IMR-90 (cell line): ENCODE data around the gene SYT8. TPM values are rescaled to one million over a fixed set of nuclear protein-coding genes. Genes with fewer than 3 reads are reported as not detected.
A peak's percentile ranks its signal among the peaks of the same experiment; 100 is the strongest.

Experiments used
- ATAC-seq: fragments of 200-7000 bp; cut with Tn5 transposase; 2 replicates; pipeline ENCODE4 v1.9.1; 2020; ENCODE audit warnings: low read depth, mild to moderate bottlenecking, moderate library complexity
- BruUV-seq: library from RNA; stranded (reverse); fragments of 400-500 nt; replicated peaks from 2 replicates; lab custom pipeline; 2021; lab: Mats Ljungman, UMichigan
- CTCF ChIA-PET: fragments of 300-600 bp; formaldehyde crosslinking; extraction: SDS; loops from one replicate; lab custom pipeline; 2021; ENCODE audit warnings: antibody characterized with exemption; lab: Yijun Ruan, JAX
- POLR2A ChIA-PET: fragments of 300-600 bp; sonication (Branson Sonifier 250); formaldehyde crosslinking; loops from one replicate; lab custom pipeline; 2022; ENCODE audit warnings: antibody characterized with exemption; ENCODE audit not compliant: unreplicated experiment; lab: Charles Lee
- DNase-seq: peaks from one replicate; pipeline ENCODE4 v3.0.0; 2013
- H2AFZ ChIP-seq: replicated peaks from 2 replicates; pipeline ENCODE3; 2013; ENCODE audit warnings: low read length, mild to moderate bottlenecking; ENCODE audit not compliant: poor library complexity
- H2AK5ac ChIP-seq: 2 replicates; pipeline ENCODE4 v1.6.1; 2013; ENCODE audit warnings: low read depth, low read length, inconsistent platforms
- H2AK9ac ChIP-seq: replicated peaks from 2 replicates; pipeline ENCODE3; 2013; ENCODE audit warnings: mild to moderate bottlenecking, low read depth, low read length, moderate library complexity; ENCODE audit not compliant: poor library complexity
- H2BK120ac ChIP-seq: 2 replicates; pipeline ENCODE4 v1.6.1; 2013; ENCODE audit warnings: low read depth, low read length, inconsistent platforms
- H2BK15ac ChIP-seq: 3 replicates; pipeline ENCODE4 v1.6.1; 2013; ENCODE audit warnings: low read depth, low read length, inconsistent platforms
- H2BK20ac ChIP-seq: 2 replicates; pipeline ENCODE4 v1.6.1; 2013; ENCODE audit warnings: low read depth, mild to moderate bottlenecking, inconsistent platforms, low read length, moderate library complexity
- H2BK5ac ChIP-seq: 2 replicates; pipeline ENCODE4 v1.6.1; 2013; ENCODE audit warnings: mild to moderate bottlenecking, low read depth, low read length, inconsistent platforms; ENCODE audit not compliant: poor library complexity, severe bottlenecking
- H3K14ac ChIP-seq: replicated peaks from 2 replicates; pipeline ENCODE4 v1.6.1; 2013; ENCODE audit warnings: low read depth, low read length, inconsistent platforms
- H3K18ac ChIP-seq: 2 replicates; pipeline ENCODE4 v1.6.1; 2013; ENCODE audit warnings: low read depth, low read length, control low read depth
- H3K23ac ChIP-seq: 2 replicates; pipeline ENCODE4 v1.6.1; 2013; ENCODE audit warnings: low read depth, low read length, inconsistent platforms
- H3K27ac ChIP-seq: 2 replicates; pipeline ENCODE4 v1.5.1; 2013; ENCODE audit warnings: mild to moderate bottlenecking, control low read depth, low read length; ENCODE audit not compliant: insufficient read depth
- H3K27me3 ChIP-seq: 2 replicates; pipeline ENCODE4 v1.6.1; 2013; ENCODE audit warnings: low read length; ENCODE audit not compliant: control insufficient read depth, insufficient read depth
- H3K36me3 ChIP-seq: 2 replicates; pipeline ENCODE4 v1.6.1; 2013; ENCODE audit warnings: low read length, mixed read lengths; ENCODE audit not compliant: control insufficient read depth, insufficient read depth
- H3K4ac ChIP-seq: 2 replicates; pipeline ENCODE4 v1.6.1; 2013; ENCODE audit warnings: low read depth, low read length, inconsistent platforms
- H3K4me1 ChIP-seq: 2 replicates; pipeline ENCODE4 v1.6.1; 2013; ENCODE audit warnings: low read length, mixed read lengths; ENCODE audit not compliant: control insufficient read depth, insufficient read depth
- H3K4me2 ChIP-seq: 2 replicates; pipeline ENCODE4 v1.6.1; 2013; ENCODE audit warnings: low read depth, mild to moderate bottlenecking, control low read depth, low read length, moderate library complexity
- H3K4me3 ChIP-seq: 2 replicates; pipeline ENCODE4 v1.5.1; 2013; ENCODE audit warnings: low read depth, mild to moderate bottlenecking, control low read depth, low read length, moderate library complexity; ENCODE audit not compliant: insufficient read depth
- H3K56ac ChIP-seq: 2 replicates; pipeline ENCODE4 v1.6.1; 2013; ENCODE audit warnings: low read length, inconsistent platforms; ENCODE audit not compliant: insufficient read depth; ENCODE audit errors: extremely low read depth
- H3K79me1 ChIP-seq, 2 experiments: 2 replicates each; pipeline ENCODE4 v1.6.1; 2013; ENCODE audit warnings: low read length in 2 of 2, inconsistent platforms in 1 of 2, low read depth in 1 of 2
- H3K9ac ChIP-seq: 2 replicates; pipeline ENCODE4 v1.6.1; 2013; ENCODE audit warnings: low read depth, low read length, control low read depth
- H3K9me1 ChIP-seq: 2 replicates; pipeline ENCODE4 v1.6.1; 2013; ENCODE audit warnings: low read length, inconsistent platforms; ENCODE audit not compliant: insufficient read depth
- H3K9me3 ChIP-seq: 2 replicates; pipeline ENCODE4 v1.6.1; 2013; ENCODE audit warnings: low read length; ENCODE audit not compliant: control insufficient read depth, insufficient read depth
- H4K20me1 ChIP-seq: 2 replicates; pipeline ENCODE4 v1.6.1; 2013; ENCODE audit warnings: low read length, inconsistent platforms; ENCODE audit not compliant: insufficient read depth
- H4K5ac ChIP-seq: 2 replicates; pipeline ENCODE4 v1.6.1; 2013; ENCODE audit warnings: mild to moderate bottlenecking, low read depth, low read length, control low read depth
- H4K8ac ChIP-seq, 2 experiments: 2 replicates each; pipeline ENCODE4 v1.6.1; 2013; ENCODE audit warnings: low read depth in 2 of 2, low read length in 2 of 2, control low read depth in 1 of 2, inconsistent platforms in 1 of 2
- H4K91ac ChIP-seq: 2 replicates; pipeline ENCODE4 v1.6.1; 2013; ENCODE audit warnings: low read depth, low read length, inconsistent platforms; ENCODE audit not compliant: insufficient read depth
- BHLHE40 ChIP-seq: fragments of 150-350 bp; IDR thresholded peaks from 2 replicates; pipeline ENCODE4 v1.6.1; 2016; ENCODE audit warnings: mild to moderate bottlenecking, low read depth, low read length
- CEBPB ChIP-seq: IDR thresholded peaks from 2 replicates; pipeline ENCODE4 v1.6.1; 2012; ENCODE audit warnings: low read depth, low read length, improper control_type of control experiment
- CHD1 ChIP-seq: IDR thresholded peaks from 2 replicates; pipeline ENCODE4 v1.6.1; 2012; ENCODE audit warnings: low read depth, low read length, improper control_type of control experiment
- FOS ChIP-seq: fragments of 150-350 bp; IDR thresholded peaks from 2 replicates; pipeline ENCODE4 v1.6.1; 2016; ENCODE audit warnings: low read depth, low read length
- MAZ ChIP-seq: IDR thresholded peaks from 2 replicates; pipeline ENCODE4 v1.6.1; 2012; ENCODE audit warnings: low read depth, mild to moderate bottlenecking, low read length, improper control_type of control experiment, moderate library complexity, borderline replicate concordance
- MXI1 ChIP-seq: IDR thresholded peaks from 2 replicates; pipeline ENCODE4 v1.6.1; 2012; ENCODE audit warnings: low read depth, mild to moderate bottlenecking, low read length, moderate library complexity, borderline replicate concordance
- NFE2L2 ChIP-seq: fragments of 150-350 bp; IDR thresholded peaks from 2 replicates; pipeline ENCODE4 v1.6.1; 2016; ENCODE audit warnings: low read depth, mild to moderate bottlenecking, low read length
- POLR2A ChIP-seq: IDR thresholded peaks from 2 replicates; pipeline ENCODE4 v1.6.1; 2012; ENCODE audit warnings: mild to moderate bottlenecking, low read depth, low read length
- RAD21 ChIP-seq: IDR thresholded peaks from 2 replicates; pipeline ENCODE4 v1.6.1; 2012; ENCODE audit warnings: low read length, improper control_type of control experiment
- RFX5 ChIP-seq: IDR thresholded peaks from 2 replicates; pipeline ENCODE4 v1.8.0; 2012; ENCODE audit warnings: low read depth, mild to moderate bottlenecking, low read length, moderate library complexity
- WGBS, 2 experiments: methylation state at CpG; one replicate each; pipeline versions ENCODE4 v1.1.5 to v1.1.7; 2013; ENCODE audit warnings: missing lambda C conversion rate in 2 of 2; ENCODE audit not compliant: insufficient read length in 1 of 2; ENCODE audit errors: extremely low coverage in 2 of 2; 5-methylcytosine and 5-hydroxymethylcytosine counted together
- dilution Hi-C: fragments of 300-500 bp; cut with HindIII; formaldehyde crosslinking; loops from one replicate; pipeline ENCODE4 v1.14.3; 2018; ENCODE audit warnings: low sequenced_read_pairs; ENCODE audit not compliant: unreplicated experiment
- in situ Hi-C: fragments of 300-500 bp; cut with MboI; formaldehyde crosslinking; loops from 3 replicates; pipeline ENCODE4 v1.14.3; 2019; ENCODE audit warnings: low sequenced_read_pairs, inconsistent platforms, mixed read lengths
- intact Hi-C: fragments of 100-400 bp; cut with micrococcal nuclease; formaldehyde crosslinking; loops from 2 replicates; pipeline ENCODE4 v1.10.0; 2022
- polyA plus RNA-seq, 3 experiments: library from polyadenylated mRNA; depleted of rRNA; stranded (reverse); fragments of >200 nt; gene quantifications; 2 replicates each; pipeline ENCODE4 v1.2.3, GENCODE V29; 2012; ENCODE audit warnings: low replicate concordance in 1 of 3
- total RNA-seq: library from RNA; depleted of rRNA; stranded (reverse); fragments of >200 nt; gene quantifications from 2 replicates; pipeline ENCODE4 v1.2.3, GENCODE V29; 2012
- TF ChIP-seq, protein P1 (sequence below): fragments of 150-350 bp; IDR thresholded peaks from 2 replicates; pipeline ENCODE4 v1.6.1; 2016; ENCODE audit warnings: low read depth, mild to moderate bottlenecking, low read length, moderate library complexity, borderline replicate concordance
- TF ChIP-seq, protein P2 (sequence below): conservative IDR thresholded peaks from 2 replicates; pipeline ENCODE4 v1.5.1; 2012; ENCODE audit warnings: mild to moderate bottlenecking, low read depth, low read length, improper control_type of control experiment

SYT8 gene
- total and polyA plus RNA-seq, 2 of the 4 experiments (the other 2 are of a cell fraction): not detected

DNA sequence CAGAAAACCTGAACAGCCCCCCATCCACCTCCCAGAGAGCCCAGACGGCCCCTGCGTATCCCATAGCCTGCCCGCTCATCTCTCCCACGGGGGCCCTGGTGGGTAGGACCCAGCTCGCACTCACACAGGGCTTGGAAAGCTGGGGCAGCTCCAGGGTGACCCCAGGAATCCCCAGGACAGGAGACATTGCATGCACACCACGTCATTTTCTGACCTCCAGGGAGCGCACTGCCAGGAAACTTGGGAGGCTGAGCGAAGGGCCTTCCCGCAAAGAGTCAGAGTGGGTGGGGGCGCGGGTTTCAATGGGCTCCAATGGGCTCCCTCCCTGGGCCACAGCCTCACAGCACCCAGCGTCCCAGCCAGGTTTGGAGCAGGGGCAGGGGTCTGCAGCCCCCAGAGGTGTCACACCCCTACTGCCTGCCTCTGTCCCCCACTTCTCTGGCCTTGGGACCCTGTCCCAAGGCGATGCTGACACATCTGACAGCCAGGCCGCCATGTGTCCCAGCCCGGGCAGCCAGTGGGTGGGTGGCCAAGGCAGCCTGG, 8.2 kb upstream of the SYT8 start:
- ChIA-PET CTCF (interaction anchor here (1.1 kb wide), 1 partner anchor 175 kb away, joined by 3 read pairs; no protein-coding TSS in a partner anchor), POLR2A (no interaction called here)
- H3K4me1 ChIP-seq: peaks cover 15% of the 10 kb centered on the region
- no peaks in the 10 kb centered on the region for H3K9me3 ChIP-seq
- dilution Hi-C loops (no loop called here), intact Hi-C loops (loop anchor here (5.0 kb wide), 1 partner anchor 174 kb away; no protein-coding TSS in a partner anchor), in situ Hi-C loops (no loop called here)
- H3K9me1 ChIP-seq: no peaks in the 10 kb centered on the region
- H3K14ac ChIP-seq: no peak overlapping the region
- no peak overlapping the region for H2AK5ac ChIP-seq
- no peak overlapping the region for H3K9ac ChIP-seq
- H3K27ac ChIP-seq: no peak overlapping the region
- no peak overlapping the region for H3K56ac ChIP-seq
- H3K23ac ChIP-seq: no peak overlapping the region
- no peak overlapping the region for H4K91ac ChIP-seq
- no TSS peak for BruUV-seq
- no peak overlapping the region for H2BK15ac ChIP-seq
- peak overlapping the region; percentile 49 for H2AK9ac ChIP-seq
- H4K8ac ChIP-seq: no peak overlapping the region
- WGBS, 2 experiments: 83% methylated on average over 2 of the region's 15 CpGs; no CpG with 5 or more reads in 1 of the 2 experiments
- H3K4ac ChIP-seq: peak overlapping the region; percentile 39; the same call in 1 of the 2 replicates
- H2BK20ac ChIP-seq: no peak overlapping the region; the same call in 1 of the 2 replicates
- H4K20me1 ChIP-seq: no peaks in the 10 kb centered on the region
- DNase-seq (peak; percentile 59), ATAC-seq (peak; percentile 38; the same call in 1 of the 2 replicates)
- no peak overlapping the region for H3K4me3 ChIP-seq
- H3K79me1 ChIP-seq: no peaks in the 10 kb centered on the region
- H2AFZ ChIP-seq: peak overlapping the region; percentile 83
- no peaks in the 10 kb centered on the region for H3K36me3 ChIP-seq
- H2BK5ac ChIP-seq: no peak overlapping the region
- H3K18ac ChIP-seq: 0 out of 2 replicates have a peak overlapping the region, but pooled peaks have one; percentile 15
- H2BK120ac ChIP-seq: peak overlapping the region; percentile 79; the same call in 1 of the 2 replicates
- no peak for TF ChIP-seq RAD21
- TF ChIP-seq, protein P1, sequence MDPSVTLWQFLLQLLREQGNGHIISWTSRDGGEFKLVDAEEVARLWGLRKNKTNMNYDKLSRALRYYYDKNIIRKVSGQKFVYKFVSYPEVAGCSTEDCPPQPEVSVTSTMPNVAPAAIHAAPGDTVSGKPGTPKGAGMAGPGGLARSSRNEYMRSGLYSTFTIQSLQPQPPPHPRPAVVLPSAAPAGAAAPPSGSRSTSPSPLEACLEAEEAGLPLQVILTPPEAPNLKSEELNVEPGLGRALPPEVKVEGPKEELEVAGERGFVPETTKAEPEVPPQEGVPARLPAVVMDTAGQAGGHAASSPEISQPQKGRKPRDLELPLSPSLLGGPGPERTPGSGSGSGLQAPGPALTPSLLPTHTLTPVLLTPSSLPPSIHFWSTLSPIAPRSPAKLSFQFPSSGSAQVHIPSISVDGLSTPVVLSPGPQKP: no peak
- no peak for TF ChIP-seq CHD1
- TF ChIP-seq MXI1: no peak
- TF ChIP-seq, protein P2, sequence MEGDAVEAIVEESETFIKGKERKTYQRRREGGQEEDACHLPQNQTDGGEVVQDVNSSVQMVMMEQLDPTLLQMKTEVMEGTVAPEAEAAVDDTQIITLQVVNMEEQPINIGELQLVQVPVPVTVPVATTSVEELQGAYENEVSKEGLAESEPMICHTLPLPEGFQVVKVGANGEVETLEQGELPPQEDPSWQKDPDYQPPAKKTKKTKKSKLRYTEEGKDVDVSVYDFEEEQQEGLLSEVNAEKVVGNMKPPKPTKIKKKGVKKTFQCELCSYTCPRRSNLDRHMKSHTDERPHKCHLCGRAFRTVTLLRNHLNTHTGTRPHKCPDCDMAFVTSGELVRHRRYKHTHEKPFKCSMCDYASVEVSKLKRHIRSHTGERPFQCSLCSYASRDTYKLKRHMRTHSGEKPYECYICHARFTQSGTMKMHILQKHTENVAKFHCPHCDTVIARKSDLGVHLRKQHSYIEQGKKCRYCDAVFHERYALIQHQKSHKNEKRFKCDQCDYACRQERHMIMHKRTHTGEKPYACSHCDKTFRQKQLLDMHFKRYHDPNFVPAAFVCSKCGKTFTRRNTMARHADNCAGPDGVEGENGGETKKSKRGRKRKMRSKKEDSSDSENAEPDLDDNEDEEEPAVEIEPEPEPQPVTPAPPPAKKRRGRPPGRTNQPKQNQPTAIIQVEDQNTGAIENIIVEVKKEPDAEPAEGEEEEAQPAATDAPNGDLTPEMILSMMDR: 0 out of 2 replicates have a peak, but pooled peaks have one; percentile 15
- no peak for TF ChIP-seq NFE2L2
- no peak for TF ChIP-seq POLR2A
- no peak for TF ChIP-seq BHLHE40
- no peak for TF ChIP-seq FOS
- peak; percentile 35; the same call in 1 of the 2 replicates for TF ChIP-seq MAZ
- TF ChIP-seq RFX5: no peak
- TF ChIP-seq CEBPB: no peak
- H3K27me3 ChIP-seq: peaks cover 10% of the 10 kb centered on the region; the same call in 1 of the 2 replicates
- H4K5ac ChIP-seq: no peak overlapping the region
- no peak overlapping the region for H3K4me2 ChIP-seq
